Sigmoid colon (tissue), 7 donors: Measurements from ENCODE around the gene TMEM38B. TPM values are rescaled to one million over a fixed set of nuclear protein-coding genes. Genes with fewer than 3 reads are reported as not detected.
A peak's percentile ranks its signal among the peaks of the same experiment; 100 is the strongest.

Experiments used
- DNase-seq: peaks from one replicate; pipeline ENCODE4 v3.0.0-alpha.2; 2019
- H3K27ac ChIP-seq, 4 donors: fragments of 200-600 bp; sonication (generic); one replicate each; pipeline ENCODE4 v1.5.1; 2016 to 2019; ENCODE audit warnings: mild to moderate bottlenecking in 1 of 4
- H3K27me3 ChIP-seq, 3 donors: fragments of 200-600 bp; sonication (generic); one replicate each; pipeline ENCODE4 v1.5.1; 2019; ENCODE audit warnings: mild to moderate bottlenecking in 1 of 3
- H3K36me3 ChIP-seq, 4 donors: fragments of 200-600 bp; sonication (generic); one replicate each; pipeline ENCODE4 v1.5.1; 2016 to 2019
- H3K4me1 ChIP-seq, 4 donors: fragments of 200-600 bp; sonication (generic); one replicate each; pipeline ENCODE4 v1.5.1; 2017 to 2019
- H3K4me3 ChIP-seq, 4 donors: fragments of 200-600 bp; sonication (generic); one replicate each; pipeline ENCODE4 v1.5.1; 2017 to 2019; ENCODE audit warnings: mild to moderate bottlenecking in 2 of 4, moderate library complexity in 1 of 4
- H3K9me3 ChIP-seq, 4 donors: fragments of 200-600 bp in 3 of 4; sonication (generic) in 3 of 4; one replicate each; pipeline versions ENCODE4 v1.5.1 to v1.6.1; 2013 to 2019
- EP300 ChIP-seq, 4 donors: sonication (generic); formaldehyde crosslinking; IDR thresholded peaks; one replicate each; pipeline ENCODE4 v1.6.1; 2017; ENCODE audit warnings: antibody characterized with exemption in 4 of 4
- POLR2A ChIP-seq, 2 donors: fragments of 450-650 bp; IDR thresholded peaks; one replicate each; pipeline ENCODE4 v1.6.1; 2016; ENCODE audit warnings: antibody characterized with exemption in 2 of 2, mild to moderate bottlenecking in 2 of 2, moderate library complexity in 2 of 2
- POLR2AphosphoS5 ChIP-seq, 4 donors: sonication (generic); formaldehyde crosslinking; IDR thresholded peaks; one replicate each; pipeline ENCODE4 v1.6.1; 2017; ENCODE audit warnings: antibody characterized with exemption in 4 of 4
- WGBS, 2 donors: extraction: QIAGEN DNeasy Blood & Tissue Kit; methylation state at CpG; one replicate each; pipeline ENCODE4 v1.1.7; 2013; 5-methylcytosine and 5-hydroxymethylcytosine counted together
- intact Hi-C: fragments of 100-400 bp; cut with DNase I; formaldehyde crosslinking; loops from one replicate; pipeline ENCODE4 v1.15.1; 2023
- polyA plus RNA-seq, 3 donors: library from polyadenylated mRNA; stranded (reverse); fragments of 200-250 nt; gene quantifications; one replicate each; pipeline ENCODE4 v1.2.3, GENCODE V29; 2013
- total RNA-seq, 4 donors: library from RNA; depleted of rRNA; stranded (reverse); fragments of >200 nt; gene quantifications; one replicate each; pipeline ENCODE4 v1.1.0, GENCODE V29; 2016
- TF ChIP-seq, protein P1 (sequence below), 4 experiments: fragments of 450-650 bp in 3 of 4; fragments of 200-600 bp in 1 of 4; IDR thresholded peaks; one replicate each; pipeline ENCODE4 v1.5.1; 2016 to 2019; ENCODE audit warnings: antibody characterized with exemption in 4 of 4, mild to moderate bottlenecking in 3 of 4, moderate library complexity in 2 of 4
- donor health status: healthy with polysubstance abuse.
- donor health status: Bipolar disorder and iron deficiency.
- donor health status: healthy.

TMEM38B gene
- total and polyA plus RNA-seq, 7 donors, result 5.1 to 17.3 (median 8.9) TPM

DNA sequence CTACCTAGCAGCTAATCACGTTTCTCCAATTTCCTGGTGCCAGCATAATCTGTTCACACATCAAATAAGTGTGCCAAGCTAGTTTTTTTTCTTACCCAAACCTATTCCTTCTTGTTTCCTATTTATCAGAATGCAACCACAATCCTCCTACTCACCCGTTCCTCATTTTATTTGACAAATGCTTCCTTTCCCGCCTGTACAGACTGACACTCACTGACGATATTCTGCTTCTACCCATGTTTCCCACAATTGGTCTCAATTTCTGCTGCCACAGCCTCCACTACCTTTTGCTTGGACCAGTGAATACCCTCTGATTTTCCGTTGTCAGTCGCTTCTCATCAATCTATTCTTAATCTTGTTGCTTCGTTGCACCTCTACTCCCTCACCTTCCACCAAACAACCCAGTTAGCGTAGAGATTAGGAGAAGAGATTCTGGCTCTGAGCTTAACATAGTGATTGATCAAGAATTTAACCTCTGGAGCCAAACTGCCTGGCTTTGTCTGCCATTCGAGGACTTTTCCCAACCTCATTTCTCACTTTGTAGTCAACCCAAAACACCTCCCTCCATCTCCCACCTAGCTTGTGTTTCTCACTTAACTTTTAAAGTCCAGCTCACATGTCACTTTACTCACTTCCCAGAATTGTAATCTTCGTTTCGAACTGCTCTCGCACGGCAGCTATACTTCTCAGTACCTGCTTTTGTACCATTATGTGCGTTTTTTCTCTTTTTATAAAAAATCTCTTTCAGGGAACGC is 729 bp upstream of the TMEM38B start:
- 1 to 2% methylated on average over 15 of the region's 15 CpGs for WGBS, 2 donors
- intact Hi-C loops, result no loop called here
- TF ChIP-seq POLR2A (IDR thresholded peaks at IDR 0.05), result no peak
- peak in 2 of 4 donors; percentile 10 to 36 for TF ChIP-seq POLR2AphosphoS5 (IDR thresholded peaks at IDR 0.05)
- no peaks in the 10 kb centered on the region for H3K36me3 ChIP-seq
- DNase-seq, result no peak
- peaks cover 0 to 14% (median 10%) of the 10 kb centered on the region in 4 donors for H3K4me1 ChIP-seq
- no peaks in the 10 kb centered on the region for H3K9me3 ChIP-seq
- peak overlapping the region; percentile 17 to 92 (median 76) for H3K4me3 ChIP-seq
- H3K27ac ChIP-seq, result no peak overlapping the region
- H3K27me3 ChIP-seq, result peaks cover 2 to 32% (median 5%) of the 10 kb centered on the region in 3 donors

DNA sequence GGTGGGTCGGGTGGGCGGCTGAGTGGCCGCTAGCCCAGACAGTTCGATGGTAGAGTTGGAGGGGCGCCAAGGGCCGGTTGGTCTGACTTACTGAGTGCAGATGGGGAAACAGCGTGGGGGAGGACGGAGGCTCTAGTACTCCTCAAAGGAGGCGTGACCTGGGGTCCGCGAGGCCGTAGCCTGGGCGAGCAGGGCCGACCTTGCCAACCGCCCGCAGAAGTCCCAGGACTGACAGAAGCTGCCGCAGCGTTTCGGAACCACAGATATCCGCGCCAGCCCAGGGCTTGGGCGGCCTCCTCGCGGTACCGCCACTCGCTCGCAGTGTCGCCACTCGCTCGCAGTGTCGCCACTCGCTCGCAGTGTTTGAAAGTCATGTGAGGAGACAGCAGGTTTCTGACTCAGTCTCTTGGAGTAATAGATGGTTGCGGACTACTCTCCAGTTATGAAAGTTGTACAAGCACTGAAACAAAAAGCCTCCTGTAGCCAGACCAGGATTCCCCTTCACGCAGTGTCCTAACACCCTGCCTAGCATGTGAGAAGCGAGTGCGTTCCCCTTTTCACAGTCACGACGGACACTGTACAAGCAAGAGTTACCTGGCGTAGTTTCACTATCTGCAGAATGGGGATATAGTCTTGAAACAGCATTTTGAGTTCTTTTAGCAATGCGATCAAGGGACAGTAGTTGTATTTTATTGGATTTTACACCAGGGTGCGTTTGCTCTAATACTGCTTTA is 674 bp downstream of the TMEM38B start:
- peaks cover 2 to 32% (median 5%) of the 10 kb centered on the region in 3 donors for H3K27me3 ChIP-seq
- 1% methylated on average over 42 of the region's 42 CpGs for WGBS, 2 donors
- intact Hi-C loops, result no loop called here
- H3K27ac ChIP-seq, result peak overlapping the region; percentile 71 to 83 (median 80)
- no peaks in the 10 kb centered on the region for H3K36me3 ChIP-seq
- DNase-seq, result peak; percentile 82
- H3K9me3 ChIP-seq, result no peaks in the 10 kb centered on the region
- TF ChIP-seq, protein P1, sequence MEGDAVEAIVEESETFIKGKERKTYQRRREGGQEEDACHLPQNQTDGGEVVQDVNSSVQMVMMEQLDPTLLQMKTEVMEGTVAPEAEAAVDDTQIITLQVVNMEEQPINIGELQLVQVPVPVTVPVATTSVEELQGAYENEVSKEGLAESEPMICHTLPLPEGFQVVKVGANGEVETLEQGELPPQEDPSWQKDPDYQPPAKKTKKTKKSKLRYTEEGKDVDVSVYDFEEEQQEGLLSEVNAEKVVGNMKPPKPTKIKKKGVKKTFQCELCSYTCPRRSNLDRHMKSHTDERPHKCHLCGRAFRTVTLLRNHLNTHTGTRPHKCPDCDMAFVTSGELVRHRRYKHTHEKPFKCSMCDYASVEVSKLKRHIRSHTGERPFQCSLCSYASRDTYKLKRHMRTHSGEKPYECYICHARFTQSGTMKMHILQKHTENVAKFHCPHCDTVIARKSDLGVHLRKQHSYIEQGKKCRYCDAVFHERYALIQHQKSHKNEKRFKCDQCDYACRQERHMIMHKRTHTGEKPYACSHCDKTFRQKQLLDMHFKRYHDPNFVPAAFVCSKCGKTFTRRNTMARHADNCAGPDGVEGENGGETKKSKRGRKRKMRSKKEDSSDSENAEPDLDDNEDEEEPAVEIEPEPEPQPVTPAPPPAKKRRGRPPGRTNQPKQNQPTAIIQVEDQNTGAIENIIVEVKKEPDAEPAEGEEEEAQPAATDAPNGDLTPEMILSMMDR (IDR thresholded peaks at IDR 0.05), result no peak
- TF ChIP-seq POLR2AphosphoS5 (IDR thresholded peaks at IDR 0.05), result peak in 3 of 4 donors; percentile 19 to 73 (median 45)
- TF ChIP-seq POLR2A (IDR thresholded peaks at IDR 0.05), result no peak
- H3K4me1 ChIP-seq, result peaks cover 0 to 14% (median 10%) of the 10 kb centered on the region in 4 donors
- peak overlapping the region; percentile 73 to 92 (median 77) for H3K4me3 ChIP-seq

DNA sequence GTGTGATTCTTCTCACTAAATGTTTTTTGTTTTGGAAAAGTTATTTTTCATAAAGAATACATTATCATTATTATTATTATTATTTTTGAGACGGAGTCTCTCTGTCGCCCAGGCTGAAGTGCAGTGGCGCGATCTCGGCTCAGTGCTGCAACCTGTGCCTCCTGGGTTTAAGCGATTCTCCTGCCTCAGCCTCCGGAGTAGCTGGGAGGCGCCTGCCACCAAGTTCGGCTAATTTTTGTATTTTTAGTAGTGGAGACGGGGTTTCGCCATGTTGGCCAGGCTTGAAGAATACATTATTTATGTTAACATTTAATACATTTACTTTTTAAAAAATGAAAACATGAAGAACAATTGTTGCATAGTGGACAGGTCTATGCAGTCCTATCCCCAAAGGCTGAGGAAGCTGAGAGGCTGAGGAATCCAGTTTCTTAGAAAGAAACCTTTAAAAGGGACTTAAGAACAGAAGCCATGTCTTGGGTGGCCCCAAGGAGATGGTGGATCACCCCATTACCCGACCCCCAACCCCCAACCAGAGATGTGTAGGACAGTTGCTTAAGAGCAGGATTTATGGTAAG is 2.0 kb downstream of the TMEM38B start:
- Histone ChIP-seq H3K27me3 (peaks cover 2 to 29% (median 5%) of the 10 kb centered on the region in 3 donors), H3K4me3 (no peak overlapping the region), H3K9me3 (no peaks in the 10 kb centered on the region), H3K4me1 (peaks cover 0 to 14% (median 10%) of the 10 kb centered on the region in 4 donors), H3K36me3 (no peaks in the 10 kb centered on the region), H3K27ac (no peak overlapping the region)
- no peak for TF ChIP-seq EP300 (IDR thresholded peaks at IDR 0.05)
- no peak for TF ChIP-seq POLR2AphosphoS5 (IDR thresholded peaks at IDR 0.05)
- TF ChIP-seq POLR2A (IDR thresholded peaks at IDR 0.05), result no peak
- TF ChIP-seq, protein P1 (IDR thresholded peaks at IDR 0.05), result no peak
- 94 to 96% methylated on average over 12 of the region's 12 CpGs for WGBS, 2 donors
- DNase-seq, result no peak
- intact Hi-C loops, result no loop called here

DNA sequence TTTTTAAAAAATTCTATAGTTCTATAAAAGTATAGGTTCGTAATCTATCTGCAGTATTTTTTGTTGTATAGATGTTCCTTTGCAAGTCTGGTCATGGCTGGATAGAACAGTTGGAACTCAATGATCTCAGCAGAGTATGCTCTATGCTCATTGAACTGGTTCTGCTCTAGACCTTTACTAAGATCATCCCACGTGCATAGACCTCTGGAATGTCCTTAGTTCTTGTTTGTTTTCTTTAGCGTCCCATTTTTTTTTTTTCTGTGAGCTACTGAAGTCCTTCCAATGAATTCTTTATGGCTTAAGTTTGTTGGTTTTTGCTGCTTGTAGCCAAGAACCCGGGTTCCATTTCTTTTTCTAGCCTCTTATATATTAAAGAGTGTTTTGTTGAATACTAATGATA is 3.5 kb downstream of the TMEM38B start:
- H3K36me3 ChIP-seq, result no peaks in the 10 kb centered on the region
- intact Hi-C loops, result no loop called here
- WGBS, 2 donors, result 28 to 68% methylated on average over 4 of the region's 4 CpGs
- no peak overlapping the region for H3K4me3 ChIP-seq
- peaks cover 0 to 14% (median 10%) of the 10 kb centered on the region in 4 donors for H3K4me1 ChIP-seq
- H3K27ac ChIP-seq, result no peak overlapping the region
- H3K9me3 ChIP-seq, result no peaks in the 10 kb centered on the region
- peaks cover 2 to 13% (median 5%) of the 10 kb centered on the region in 3 donors for H3K27me3 ChIP-seq
- TF ChIP-seq EP300 (IDR thresholded peaks at IDR 0.05), result no peak
- TF ChIP-seq, protein P1 (IDR thresholded peaks at IDR 0.05), result no peak
- no peak for TF ChIP-seq POLR2AphosphoS5 (IDR thresholded peaks at IDR 0.05)
- TF ChIP-seq POLR2A (IDR thresholded peaks at IDR 0.05), result no peak
- no peak for DNase-seq
